ENCODE results near the gene FOXO1.

The FOXO1 gene

GRCh38 chr13:40550130-40550529 lies 116.3 kb downstream of the FOXO1 start:
- TF ChIP-seq CTCF (IDR thresholded peaks at IDR 0.05) = no peak
- H3K27ac ChIP-seq = peak overlapping the region in 1 of 2 donors; percentile 20
- H3K4me3 ChIP-seq = no peak overlapping the region
- no peak for DNase-seq (ENCODE audit: low spot score)

DNA sequence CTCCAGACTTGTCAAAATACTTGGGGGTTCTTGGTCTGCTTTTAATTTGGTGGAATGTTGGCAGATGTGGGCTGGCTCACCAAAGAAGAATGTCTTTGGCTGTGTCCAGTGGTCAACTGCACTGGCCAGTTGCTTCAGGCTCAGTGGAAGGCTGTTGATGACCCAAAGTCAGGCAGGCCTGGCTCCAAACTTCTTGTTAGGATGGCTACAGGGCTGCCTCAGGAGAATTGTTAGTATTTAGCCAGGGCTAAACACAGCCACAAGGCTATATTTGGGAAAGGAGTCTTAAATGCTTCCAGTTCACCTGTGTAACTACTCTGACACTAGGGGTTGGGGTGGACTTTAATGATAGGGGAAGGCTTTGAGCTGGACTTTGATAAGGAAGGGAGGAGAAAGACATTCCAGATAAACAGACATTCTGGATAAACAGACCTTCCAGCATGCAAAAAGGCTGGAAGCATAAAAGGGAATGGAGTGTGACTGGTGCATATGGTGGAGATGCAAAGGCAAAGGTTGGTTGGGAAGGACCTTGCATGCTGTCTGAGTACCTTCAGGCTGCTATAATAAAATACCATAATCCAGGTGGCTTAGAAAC lies 116.8 kb downstream of the FOXO1 start:
- no peak for TF ChIP-seq CTCF (IDR thresholded peaks at IDR 0.05)

GRCh38 chr13:40547591-40548315 lies 118.7 kb downstream of the FOXO1 start:
- DNase-seq (ENCODE audit: low spot score) = no peak
- no peak overlapping the region for H3K27ac ChIP-seq
- no peak overlapping the region for H3K4me3 ChIP-seq
- TF ChIP-seq CTCF (IDR thresholded peaks at IDR 0.05) = no peak

More for the DNA sequence above, 116.8 kb downstream of the FOXO1 start:
- Histone ChIP-seq H3K27ac (peak overlapping the region in 1 of 2 donors; percentile 20), H3K4me3 (no peak overlapping the region)
- no peak for DNase-seq (ENCODE audit: low spot score)

DNA sequence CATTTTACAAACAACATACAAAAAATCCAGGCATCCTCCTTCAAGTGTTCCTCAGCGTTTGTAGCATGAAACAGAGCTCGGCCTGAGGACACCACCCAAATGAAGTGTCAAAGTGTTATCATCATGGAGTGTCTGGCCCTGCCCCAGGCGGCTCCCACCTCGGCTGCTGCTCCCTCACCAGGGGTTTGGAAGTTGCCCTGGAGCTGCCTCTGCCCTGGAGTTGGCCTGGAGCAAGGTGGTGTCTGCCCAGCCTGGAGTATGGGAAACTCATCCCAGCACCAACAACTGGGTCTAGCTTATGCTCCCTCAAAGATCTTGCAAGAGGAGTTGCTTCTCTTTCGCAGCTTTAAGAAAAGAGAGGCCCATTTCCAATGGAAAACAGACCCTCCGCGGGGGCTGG lies 120.4 kb downstream of the FOXO1 start:
- no peak for DNase-seq (ENCODE audit: low spot score)
- Histone ChIP-seq H3K4me3 (no peak overlapping the region), H3K27ac (no peak overlapping the region)
- no peak for TF ChIP-seq CTCF (IDR thresholded peaks at IDR 0.05)

- no peak for TF ChIP-seq CTCF (IDR thresholded peaks at IDR 0.05)
- no peak for DNase-seq (ENCODE audit: low spot score)
Observed at GRCh38 chr13:40540328-40541044, 126.0 kb downstream of the FOXO1 start.

GRCh38 chr13:40539576-40540327 lies 126.7 kb downstream of the FOXO1 start:
- Histone ChIP-seq H3K4me3 (no peak overlapping the region), H3K27ac (peak overlapping the region; percentile 33 to 40)
- TF ChIP-seq CTCF (IDR thresholded peaks at IDR 0.05) = no peak
- DNase-seq (ENCODE audit: low spot score) = no peak

More at GRCh38 chr13:40540328-40541044, 126.0 kb downstream of the FOXO1 start:
- Histone ChIP-seq H3K4me3 (no peak overlapping the region), H3K27ac (peak overlapping the region; percentile 33 to 40)
